Measurements from ENCODE around the gene TBX5. TPM values are rescaled to one million over a fixed set of nuclear protein-coding genes. Genes with fewer than 3 reads are reported as not detected.

TBX5 gene
- total and polyA plus RNA-seq, 4 donors: 0.17 TPM; not detected in 3

DNA sequence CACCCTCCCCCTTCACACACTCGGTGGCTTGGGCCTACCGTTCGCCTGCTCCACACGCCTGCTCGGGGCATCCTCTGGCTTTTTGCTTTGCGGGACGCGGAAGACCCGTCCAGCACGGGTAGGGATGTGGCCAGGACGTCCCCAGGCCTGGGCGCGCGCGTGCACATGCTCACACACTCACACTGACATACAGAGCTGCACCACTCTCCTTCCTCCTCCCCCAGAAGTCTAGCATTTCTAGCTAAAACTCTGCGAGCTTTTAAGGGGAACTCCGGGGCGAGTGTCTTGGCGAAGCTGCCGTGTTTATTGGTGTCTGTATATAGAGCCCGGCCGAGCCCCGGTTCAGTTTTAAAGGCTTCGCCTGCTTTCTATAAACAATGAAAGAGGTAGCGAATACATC, 5.0 kb downstream of the TBX5 start:
- no peak for DNase-seq (ENCODE audit: low read depth in 4 of 6, low spot score in 6 of 6)
- Histone ChIP-seq H3K4me1 (ENCODE audit: control insufficient read depth, insufficient read depth, low read length) (peaks cover 25% of the 10 kb centered on the region), H3K36me3 (ENCODE audit: control insufficient read depth, insufficient read depth, low read length) (no peaks in the 10 kb centered on the region), H3K9me3 (ENCODE audit: control insufficient read depth, insufficient read depth, low read length) (peaks cover 1% of the 10 kb centered on the region), H3K27me3 (ENCODE audit: control insufficient read depth, insufficient read depth, low read length) (peaks cover 99% of the 10 kb centered on the region), H3K27ac (ENCODE audit: low read depth, low read length) (no peak overlapping the region), H3K4me3 (ENCODE audit: low read depth, low read length) (no peak overlapping the region)
- WGBS (ENCODE audit: insufficient coverage): 5% methylated on average over 24 of the region's 25 CpGs

DNA sequence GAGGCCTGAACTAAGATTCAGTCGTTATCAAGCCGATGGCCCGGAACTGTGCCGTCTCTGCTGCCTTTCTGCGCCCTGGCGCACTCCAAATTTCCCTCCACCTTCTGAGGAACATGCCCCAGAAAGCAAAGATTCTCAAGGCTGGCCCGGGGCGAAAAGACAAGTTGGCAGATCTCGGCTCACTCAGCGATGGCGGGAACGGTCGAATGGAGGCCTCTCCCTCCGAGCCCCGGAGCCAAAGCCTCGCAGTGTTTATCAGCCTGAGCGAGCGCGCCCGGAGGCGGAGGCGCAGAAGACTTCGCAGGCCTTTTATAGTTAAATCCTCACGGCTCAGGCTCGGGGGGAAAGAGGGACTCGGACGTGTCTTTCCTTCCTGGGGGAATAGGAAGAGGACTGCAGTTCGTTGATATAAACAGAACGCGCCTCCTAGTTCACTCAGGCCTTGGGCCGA, 5.6 kb downstream of the TBX5 start:
- peaks cover 99% of the 10 kb centered on the region for H3K27me3 ChIP-seq (ENCODE audit: control insufficient read depth, insufficient read depth, low read length)
- peaks cover 20% of the 10 kb centered on the region for H3K4me1 ChIP-seq (ENCODE audit: control insufficient read depth, insufficient read depth, low read length)
- peaks cover 1% of the 10 kb centered on the region for H3K9me3 ChIP-seq (ENCODE audit: control insufficient read depth, insufficient read depth, low read length)
- no peaks in the 10 kb centered on the region for H3K36me3 ChIP-seq (ENCODE audit: control insufficient read depth, insufficient read depth, low read length)
- H3K27ac ChIP-seq (ENCODE audit: low read depth, low read length): no peak overlapping the region
- no peak for DNase-seq (ENCODE audit: low read depth in 4 of 6, low spot score in 6 of 6)
- 6% methylated on average over 27 of the region's 31 CpGs for WGBS (ENCODE audit: insufficient coverage)
- H3K4me3 ChIP-seq (ENCODE audit: low read depth, low read length): no peak overlapping the region

DNA sequence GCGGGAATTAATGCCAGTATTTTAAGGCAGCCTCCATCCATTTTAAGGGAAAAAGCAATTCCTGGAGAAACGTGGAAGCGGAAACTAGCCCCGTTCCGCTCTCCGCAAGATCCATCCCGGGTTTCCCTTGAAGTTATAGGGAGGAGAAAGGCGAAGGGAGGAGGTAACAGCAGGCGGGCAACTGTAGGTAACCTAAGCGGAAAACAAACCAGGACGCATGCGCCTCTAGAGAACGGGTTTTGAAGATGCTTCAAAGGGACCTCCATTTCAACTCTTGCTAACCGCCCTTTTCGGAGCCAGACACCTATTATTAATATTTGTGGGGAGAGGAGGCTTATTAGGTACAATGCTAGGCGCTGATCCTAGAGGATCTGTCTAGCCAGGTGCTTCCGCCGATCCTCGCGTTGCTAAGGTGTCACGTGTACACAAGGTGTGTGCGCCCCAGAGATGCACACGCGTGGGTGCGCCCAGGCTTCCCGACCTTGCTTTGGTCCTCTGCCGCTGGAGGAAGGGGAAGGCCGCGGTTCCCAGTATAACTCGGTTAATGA, 6.2 kb downstream of the TBX5 start:
- peaks cover 99% of the 10 kb centered on the region for H3K27me3 ChIP-seq (ENCODE audit: control insufficient read depth, insufficient read depth, low read length)
- H3K27ac ChIP-seq (ENCODE audit: low read depth, low read length): no peak overlapping the region
- DNase-seq (ENCODE audit: low read depth in 4 of 6, low spot score in 6 of 6): peak in 2 of 6 donors; percentile 37 to 48
- no peaks in the 10 kb centered on the region for H3K36me3 ChIP-seq (ENCODE audit: control insufficient read depth, insufficient read depth, low read length)
- peaks cover 13% of the 10 kb centered on the region for H3K4me1 ChIP-seq (ENCODE audit: control insufficient read depth, insufficient read depth, low read length)
- 4% methylated on average over 22 of the region's 30 CpGs for WGBS (ENCODE audit: insufficient coverage)
- peaks cover 1% of the 10 kb centered on the region for H3K9me3 ChIP-seq (ENCODE audit: control insufficient read depth, insufficient read depth, low read length)
- H3K4me3 ChIP-seq (ENCODE audit: low read depth, low read length): no peak overlapping the region

DNA sequence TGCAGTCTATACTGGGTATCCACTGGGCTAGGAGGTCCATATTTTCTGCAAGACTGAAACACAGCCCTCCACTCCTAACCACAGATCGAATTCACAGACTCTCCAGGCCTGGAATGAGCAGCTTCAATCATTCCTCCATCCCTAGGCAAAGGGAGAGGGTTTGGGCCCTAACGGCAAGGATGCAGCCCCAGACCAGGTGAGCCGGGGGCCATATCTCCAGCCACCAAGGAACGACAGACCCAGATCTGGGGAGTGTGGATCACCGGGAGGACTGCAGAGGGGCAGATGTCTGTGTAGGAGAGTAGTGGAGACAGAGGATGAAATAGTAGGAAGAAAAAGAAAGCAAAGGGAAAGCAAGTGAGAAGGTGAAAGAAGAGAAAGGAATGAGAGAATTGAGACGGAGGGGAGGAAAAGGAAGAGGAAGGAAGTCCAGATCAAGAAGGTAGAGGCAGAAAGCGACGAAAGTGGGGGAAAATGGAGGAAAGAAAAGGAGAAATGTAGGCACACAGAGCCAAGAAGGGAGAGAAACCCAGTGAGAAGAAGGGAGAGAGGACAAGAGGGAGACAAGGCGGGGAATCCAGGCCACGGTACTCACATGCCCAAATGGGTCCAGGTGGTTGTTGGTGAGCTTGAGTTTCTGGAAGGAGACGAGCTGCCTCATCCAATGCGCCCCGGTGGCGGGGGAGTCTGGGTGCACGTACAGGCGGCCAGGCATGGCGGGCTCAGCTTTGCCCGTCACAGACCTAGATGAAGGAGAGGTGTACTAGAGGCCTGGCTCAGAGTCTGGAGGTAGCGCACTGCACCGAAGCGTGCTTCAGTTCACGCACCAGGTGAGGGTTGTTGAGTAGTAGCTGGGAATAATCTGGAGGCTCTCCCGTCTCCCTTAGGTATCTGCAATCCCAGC, 7.7 kb downstream of the TBX5 start:
- no peaks in the 10 kb centered on the region for H3K36me3 ChIP-seq (ENCODE audit: control insufficient read depth, insufficient read depth, low read length)
- no peak for DNase-seq (ENCODE audit: low read depth in 4 of 6, low spot score in 6 of 6)
- peaks cover 99% of the 10 kb centered on the region for H3K27me3 ChIP-seq (ENCODE audit: control insufficient read depth, insufficient read depth, low read length)
- H3K27ac ChIP-seq (ENCODE audit: low read depth, low read length): no peak overlapping the region
- WGBS (ENCODE audit: insufficient coverage): 5% methylated on average over 21 of the region's 23 CpGs
- H3K4me1 ChIP-seq (ENCODE audit: control insufficient read depth, insufficient read depth, low read length): peaks cover 13% of the 10 kb centered on the region
- H3K9me3 ChIP-seq (ENCODE audit: control insufficient read depth, insufficient read depth, low read length): peaks cover 1% of the 10 kb centered on the region
- no peak overlapping the region for H3K4me3 ChIP-seq (ENCODE audit: low read depth, low read length)

DNA sequence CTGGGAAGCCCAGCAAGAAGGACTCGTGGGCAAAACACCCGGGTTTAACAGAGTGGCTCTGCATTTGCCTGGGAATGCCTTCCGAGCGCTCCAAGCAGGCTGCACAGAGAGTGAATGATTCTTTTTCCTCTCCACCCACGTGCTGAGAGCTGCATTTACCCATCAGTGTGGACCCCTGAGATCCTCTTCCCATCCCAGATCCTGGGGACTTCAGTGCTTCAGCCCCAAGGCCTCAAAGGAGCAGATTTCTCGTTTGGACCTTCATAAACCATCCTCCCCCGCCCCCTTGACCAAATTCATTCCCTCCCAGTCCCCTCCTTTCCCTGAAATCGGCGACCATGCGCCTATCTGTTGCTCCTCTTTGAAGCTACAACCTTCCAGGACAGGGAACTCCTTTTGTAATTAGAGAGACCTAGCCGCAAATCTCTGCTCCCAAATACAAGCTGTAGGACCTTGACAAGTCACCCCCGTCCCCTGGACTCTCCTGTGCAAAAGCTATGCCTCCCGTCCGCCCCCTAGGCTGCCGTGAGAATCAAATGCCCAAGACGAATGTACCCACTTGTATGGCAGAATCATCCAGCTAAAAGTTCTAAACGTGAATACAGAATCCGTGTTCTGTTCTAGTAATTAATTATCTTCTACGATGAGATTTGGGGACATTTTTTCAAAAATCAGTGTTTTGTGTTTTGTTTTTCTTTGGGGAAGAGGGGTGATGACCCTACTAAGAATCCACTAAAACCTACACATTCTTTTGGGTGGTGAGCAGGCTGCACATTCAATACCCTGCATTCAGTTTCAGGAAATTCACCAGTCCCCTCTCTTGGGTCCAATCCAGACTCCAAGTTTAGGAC, 8.8 kb downstream of the TBX5 start:
- WGBS (ENCODE audit: insufficient coverage): 7% methylated on average over 12 of the region's 19 CpGs
- H3K27ac ChIP-seq (ENCODE audit: low read depth, low read length): no peak overlapping the region
- no peaks in the 10 kb centered on the region for H3K36me3 ChIP-seq (ENCODE audit: control insufficient read depth, insufficient read depth, low read length)
- no peak for DNase-seq (ENCODE audit: low read depth in 4 of 6, low spot score in 6 of 6)
- peaks cover 98% of the 10 kb centered on the region for H3K27me3 ChIP-seq (ENCODE audit: control insufficient read depth, insufficient read depth, low read length)
- H3K4me1 ChIP-seq (ENCODE audit: control insufficient read depth, insufficient read depth, low read length): peaks cover 9% of the 10 kb centered on the region
- no peak overlapping the region for H3K4me3 ChIP-seq (ENCODE audit: low read depth, low read length)
- no peaks in the 10 kb centered on the region for H3K9me3 ChIP-seq (ENCODE audit: control insufficient read depth, insufficient read depth, low read length)

DNA sequence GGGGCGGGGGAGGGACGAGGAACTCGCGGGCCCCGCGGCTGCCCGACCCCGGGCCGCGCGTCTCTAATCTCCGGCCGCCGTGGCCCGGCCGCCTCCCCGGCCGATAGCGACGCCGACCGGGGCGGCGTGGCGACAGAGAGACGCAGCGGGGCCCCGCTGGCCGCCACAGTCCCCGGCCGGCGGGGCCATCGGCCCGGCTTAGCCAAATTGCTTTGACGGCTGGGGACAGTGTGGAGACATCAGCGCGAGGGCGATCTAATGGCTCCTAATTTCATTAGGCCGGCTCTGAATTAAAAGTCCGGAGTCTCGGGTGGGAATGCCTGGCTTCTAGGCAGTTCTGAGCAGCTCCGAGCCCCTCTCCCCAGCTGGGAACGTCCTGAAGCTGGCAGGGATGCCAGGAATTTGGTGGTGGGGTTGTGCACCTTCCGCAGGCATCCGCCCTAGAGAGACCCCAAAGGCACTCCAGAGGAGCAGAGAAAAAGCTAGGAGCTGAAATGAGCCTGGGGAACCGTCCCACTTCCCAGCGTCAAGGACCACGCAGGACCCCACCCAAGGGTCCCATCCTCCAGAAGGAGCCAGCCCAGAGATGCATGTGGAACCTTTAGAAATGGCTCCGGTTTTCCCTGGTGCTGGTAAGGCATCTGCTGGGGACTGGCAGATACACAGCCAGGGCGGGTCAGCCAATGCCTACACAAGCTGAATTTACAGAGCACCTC, 9.6 kb downstream of the TBX5 start:
- WGBS (ENCODE audit: insufficient coverage): under 1% methylated on average over 49 of the region's 50 CpGs
- Histone ChIP-seq H3K27me3 (ENCODE audit: control insufficient read depth, insufficient read depth, low read length) (peaks cover 96% of the 10 kb centered on the region), H3K9me3 (ENCODE audit: control insufficient read depth, insufficient read depth, low read length) (no peaks in the 10 kb centered on the region), H3K4me1 (ENCODE audit: control insufficient read depth, insufficient read depth, low read length) (peaks cover 9% of the 10 kb centered on the region), H3K27ac (ENCODE audit: low read depth, low read length) (no peak overlapping the region), H3K36me3 (ENCODE audit: control insufficient read depth, insufficient read depth, low read length) (no peaks in the 10 kb centered on the region), H3K4me3 (ENCODE audit: low read depth, low read length) (no peak overlapping the region)
- no peak for DNase-seq (ENCODE audit: low read depth in 4 of 6, low spot score in 6 of 6)

GRCh38 chr12:114395755-114396152, 10.2 kb downstream of the TBX5 start:
- H3K36me3 ChIP-seq (ENCODE audit: control insufficient read depth, insufficient read depth, low read length): no peaks in the 10 kb centered on the region
- H3K27me3 ChIP-seq (ENCODE audit: control insufficient read depth, insufficient read depth, low read length): peaks cover 96% of the 10 kb centered on the region
- peaks cover 9% of the 10 kb centered on the region for H3K4me1 ChIP-seq (ENCODE audit: control insufficient read depth, insufficient read depth, low read length)
- H3K4me3 ChIP-seq (ENCODE audit: low read depth, low read length): no peak overlapping the region
- H3K27ac ChIP-seq (ENCODE audit: low read depth, low read length): no peak overlapping the region
- DNase-seq (ENCODE audit: low read depth in 4 of 6, low spot score in 6 of 6): peak in 1 of 6 donors; percentile 28
- H3K9me3 ChIP-seq (ENCODE audit: control insufficient read depth, insufficient read depth, low read length): no peaks in the 10 kb centered on the region
- 0% methylated on average over 14 of the region's 17 CpGs for WGBS (ENCODE audit: insufficient coverage)

- peaks cover 96% of the 10 kb centered on the region for H3K27me3 ChIP-seq (ENCODE audit: control insufficient read depth, insufficient read depth, low read length)
- peaks cover 7% of the 10 kb centered on the region for H3K4me1 ChIP-seq (ENCODE audit: control insufficient read depth, insufficient read depth, low read length)
- no peak overlapping the region for H3K4me3 ChIP-seq (ENCODE audit: low read depth, low read length)
- no peak for DNase-seq (ENCODE audit: low read depth in 4 of 6, low spot score in 6 of 6)
- WGBS (ENCODE audit: insufficient coverage): 0% methylated on average over 1 of the region's 6 CpGs
- H3K9me3 ChIP-seq (ENCODE audit: control insufficient read depth, insufficient read depth, low read length): no peaks in the 10 kb centered on the region
- no peak overlapping the region for H3K27ac ChIP-seq (ENCODE audit: low read depth, low read length)
- no peaks in the 10 kb centered on the region for H3K36me3 ChIP-seq (ENCODE audit: control insufficient read depth, insufficient read depth, low read length)
Measured at GRCh38 chr12:114395233-114395632, 10.7 kb downstream of the TBX5 start.

GRCh38 chr12:114393569-114393968, 12.4 kb downstream of the TBX5 start:
- Histone ChIP-seq H3K27me3 (ENCODE audit: control insufficient read depth, insufficient read depth, low read length) (peaks cover 85% of the 10 kb centered on the region), H3K4me3 (ENCODE audit: low read depth, low read length) (no peak overlapping the region), H3K36me3 (ENCODE audit: control insufficient read depth, insufficient read depth, low read length) (no peaks in the 10 kb centered on the region), H3K9me3 (ENCODE audit: control insufficient read depth, insufficient read depth, low read length) (no peaks in the 10 kb centered on the region), H3K4me1 (ENCODE audit: control insufficient read depth, insufficient read depth, low read length) (peaks cover 5% of the 10 kb centered on the region), H3K27ac (ENCODE audit: low read depth, low read length) (no peak overlapping the region)
- WGBS (ENCODE audit: insufficient coverage): 8% methylated on average over 4 of the region's 4 CpGs
- DNase-seq (ENCODE audit: low read depth in 4 of 6, low spot score in 6 of 6): no peak
